Endothelial cell (in vitro differentiated cells): Measurements from ENCODE around the gene SLC41A2. TPM values are rescaled to one million over a fixed set of nuclear protein-coding genes. Genes with fewer than 3 reads are reported as not detected.
A peak's percentile ranks its signal among the peaks of the same experiment; 100 is the strongest.

ENCODE experiments used
- DNase-seq: peaks from one replicate; pipeline ENCODE4 v3.0.0; 2021; ENCODE audit warnings: low spot score
- H3K27ac Mint-ChIP-seq: one replicate; pipeline ENCODE4 v1.8.0; 2021; ENCODE audit warnings: mixed read lengths, inconsistent platforms; ENCODE audit not compliant: unreplicated experiment
- H3K27me3 Mint-ChIP-seq: one replicate; pipeline ENCODE4 v1.8.0; 2021; ENCODE audit warnings: mild to moderate bottlenecking, moderate library complexity, mixed read lengths, inconsistent platforms; ENCODE audit not compliant: unreplicated experiment
- H3K36me3 Mint-ChIP-seq: one replicate; pipeline ENCODE4 v1.8.0; 2021; ENCODE audit warnings: mild to moderate bottlenecking, low read depth, mixed read lengths, inconsistent platforms; ENCODE audit not compliant: unreplicated experiment
- H3K4me1 Mint-ChIP-seq: one replicate; pipeline ENCODE4 v1.8.0; 2021; ENCODE audit warnings: mild to moderate bottlenecking, mixed read lengths, inconsistent platforms; ENCODE audit not compliant: unreplicated experiment
- H3K4me3 Mint-ChIP-seq: one replicate; pipeline ENCODE4 v1.8.0; 2021; ENCODE audit warnings: mild to moderate bottlenecking, mixed read lengths, inconsistent platforms; ENCODE audit not compliant: unreplicated experiment
- H3K9me3 Mint-ChIP-seq: one replicate; pipeline ENCODE4 v1.8.0; 2021; ENCODE audit warnings: mixed read lengths, inconsistent platforms; ENCODE audit not compliant: unreplicated experiment
- CTCF ChIP-seq: fragments of 200-600 bp; sonication (generic); IDR thresholded peaks from one replicate; pipeline ENCODE4 v1.5.0; 2021; ENCODE audit warnings: antibody characterized with exemption; ENCODE audit not compliant: unreplicated experiment
- long read RNA-seq: library from polyadenylated mRNA; unstranded; transcript quantifications from one replicate; pipeline ENCODE4 v2.0.0, GENCODE V29; 2020; ENCODE audit not compliant: unreplicated experiment
- total RNA-seq: library from RNA; stranded (reverse); fragmentation: NEBNext Ultra II Directional; extraction: Animal tissue kit (Norgen Biotek cat#: 25700); gene quantifications from one replicate; pipeline ENCODE4 v1.2.1, GENCODE V29; 2021; ENCODE audit not compliant: unreplicated experiment

The SLC41A2 gene, protein sequence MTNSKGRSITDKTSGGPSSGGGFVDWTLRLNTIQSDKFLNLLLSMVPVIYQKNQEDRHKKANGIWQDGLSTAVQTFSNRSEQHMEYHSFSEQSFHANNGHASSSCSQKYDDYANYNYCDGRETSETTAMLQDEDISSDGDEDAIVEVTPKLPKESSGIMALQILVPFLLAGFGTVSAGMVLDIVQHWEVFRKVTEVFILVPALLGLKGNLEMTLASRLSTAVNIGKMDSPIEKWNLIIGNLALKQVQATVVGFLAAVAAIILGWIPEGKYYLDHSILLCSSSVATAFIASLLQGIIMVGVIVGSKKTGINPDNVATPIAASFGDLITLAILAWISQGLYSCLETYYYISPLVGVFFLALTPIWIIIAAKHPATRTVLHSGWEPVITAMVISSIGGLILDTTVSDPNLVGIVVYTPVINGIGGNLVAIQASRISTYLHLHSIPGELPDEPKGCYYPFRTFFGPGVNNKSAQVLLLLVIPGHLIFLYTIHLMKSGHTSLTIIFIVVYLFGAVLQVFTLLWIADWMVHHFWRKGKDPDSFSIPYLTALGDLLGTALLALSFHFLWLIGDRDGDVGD
- 2.5 TPM for total RNA-seq
- long read RNA-seq: 0 reads

- no peaks in the 10 kb centered on the region for H3K9me3 Mint-ChIP-seq
- H3K27me3 Mint-ChIP-seq: peaks cover 5% of the 10 kb centered on the region
- peak; percentile 80 for DNase-seq
- H3K27ac Mint-ChIP-seq: no peak within 1 kb of the TSS
- H3K36me3 Mint-ChIP-seq: no peaks in the 10 kb centered on the region
- no peaks in the 10 kb centered on the region for H3K4me1 Mint-ChIP-seq
- no peak for TF ChIP-seq CTCF
- peak within 1 kb of the TSS; percentile 90 for H3K4me3 Mint-ChIP-seq
Observed at GRCh38 chr12:104958001-104958804, at the start of gene SLC41A2. SLC41A2 (minus strand) TSS chr12:104958290; CDS start chr12:104928527, 29,763 bp downstream.

GRCh38 chr12:105001476-105001875 is 43.4 kb upstream of the SLC41A2 start:
- Mint-ChIP-seq H3K27ac (no peak overlapping the region), H3K4me3 (no peak overlapping the region), H3K9me3 (no peaks in the 10 kb centered on the region), H3K27me3 (no peaks in the 10 kb centered on the region), H3K4me1 (peaks cover 3% of the 10 kb centered on the region), H3K36me3 (peaks cover 23% of the 10 kb centered on the region)
- TF ChIP-seq CTCF: no peak
- DNase-seq: no peak

DNA sequence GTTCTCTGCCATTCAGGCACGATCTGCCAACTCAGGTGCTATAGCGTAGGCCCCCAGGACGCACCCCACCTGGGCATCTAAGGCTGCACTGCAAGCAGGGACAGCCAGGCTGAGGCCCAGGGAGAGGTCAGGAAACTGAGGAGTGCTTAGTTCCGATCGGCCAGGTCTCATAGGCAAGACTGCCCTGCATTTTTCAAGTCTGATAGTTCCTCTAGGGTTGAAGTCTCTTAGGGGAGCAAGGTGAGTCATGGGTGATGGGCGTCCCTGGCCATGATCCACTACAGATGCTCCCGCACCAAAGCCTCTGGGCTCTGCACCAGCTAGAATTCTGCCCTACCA is 41.2 kb upstream of the SLC41A2 start:
- H3K27me3 Mint-ChIP-seq: no peaks in the 10 kb centered on the region
- TF ChIP-seq CTCF: no peak
- peaks cover 21% of the 10 kb centered on the region for H3K36me3 Mint-ChIP-seq
- peaks cover 3% of the 10 kb centered on the region for H3K4me1 Mint-ChIP-seq
- H3K4me3 Mint-ChIP-seq: no peak overlapping the region
- no peak for DNase-seq
- H3K9me3 Mint-ChIP-seq: no peaks in the 10 kb centered on the region
- H3K27ac Mint-ChIP-seq: no peak overlapping the region

GRCh38 chr12:104998423-104999346 is 40.6 kb upstream of the SLC41A2 start:
- no peak overlapping the region for H3K27ac Mint-ChIP-seq
- DNase-seq: no peak
- H3K4me1 Mint-ChIP-seq: peaks cover 3% of the 10 kb centered on the region
- no peaks in the 10 kb centered on the region for H3K27me3 Mint-ChIP-seq
- H3K4me3 Mint-ChIP-seq: no peak overlapping the region
- H3K9me3 Mint-ChIP-seq: no peaks in the 10 kb centered on the region
- TF ChIP-seq CTCF: no peak
- peaks cover 21% of the 10 kb centered on the region for H3K36me3 Mint-ChIP-seq
